ENCODE measurements around the gene COMP.

The COMP gene

GRCh38 chr19:18782559-18783225 lies 8.4 kb downstream of the COMP start:
- no peak for DNase-seq (ENCODE audit: low read depth in 2 of 2)

DNA sequence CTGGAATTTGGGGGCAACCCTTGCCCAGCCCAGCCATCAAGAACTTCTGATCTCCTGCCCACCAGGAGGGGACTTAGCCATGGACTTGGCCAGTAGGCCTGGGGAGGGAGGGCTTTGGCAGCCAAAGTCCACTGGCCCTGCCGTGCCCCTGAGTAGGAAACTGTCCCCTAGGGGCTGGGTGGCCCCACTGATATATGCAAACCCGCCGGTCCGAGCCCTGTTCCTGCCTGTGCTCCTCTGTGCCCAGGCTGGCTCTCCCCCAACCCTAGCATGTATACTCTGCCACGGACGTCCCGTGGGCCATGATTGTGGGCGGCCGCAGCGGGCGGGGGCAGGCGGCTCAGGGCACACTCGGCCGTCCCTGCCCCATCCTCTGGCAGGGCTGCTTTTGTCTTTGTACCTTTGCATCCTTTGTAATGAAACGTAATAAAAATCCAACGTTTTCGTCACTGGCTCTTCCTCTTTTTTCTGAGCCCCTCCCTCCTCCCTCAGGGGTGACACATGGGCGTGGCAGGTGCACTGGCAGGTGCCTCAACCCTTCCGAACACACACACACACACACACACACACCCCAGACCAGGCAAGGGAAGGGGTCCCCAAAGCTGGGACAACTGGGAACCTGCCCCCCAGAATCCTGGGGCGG lies 9.1 kb downstream of the COMP start:
- DNase-seq (ENCODE audit: low read depth in 2 of 2), result no peak

GRCh38 chr19:18781047-18781600 lies 10.0 kb downstream of the COMP start:
- DNase-seq (ENCODE audit: low read depth in 2 of 2), result no peak

DNA sequence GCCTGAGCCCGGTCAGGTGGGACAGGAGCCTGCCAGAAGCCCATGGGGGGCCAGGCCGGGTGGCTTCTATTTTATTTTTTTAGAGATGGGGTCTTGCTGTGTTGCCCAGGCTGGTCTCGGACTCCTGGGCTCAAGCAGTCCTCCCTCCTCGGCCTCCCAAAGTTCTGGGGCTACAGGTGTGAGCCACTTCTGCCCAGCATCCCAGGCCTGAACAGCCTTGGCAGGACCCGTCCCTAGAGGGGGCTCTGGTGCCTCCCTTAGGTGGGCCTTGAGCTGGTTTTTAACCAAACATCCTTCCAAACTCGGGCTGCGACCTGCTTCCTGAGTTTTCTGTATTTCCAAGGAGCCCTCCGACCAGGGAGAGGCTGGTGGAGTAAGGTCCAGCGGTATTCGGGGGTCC lies 10.5 kb downstream of the COMP start:
- DNase-seq (ENCODE audit: low read depth in 2 of 2), result no peak

- DNase-seq (ENCODE audit: low read depth in 2 of 2), result no peak
These were observed 11.0 kb downstream of the COMP start for GRCh38 chr19:18780081-18780480.

- no peak for DNase-seq (ENCODE audit: low read depth in 2 of 2)
These were observed 12.1 kb downstream of the COMP start for GRCh38 chr19:18778826-18779495.

- DNase-seq (ENCODE audit: low read depth in 2 of 2), result no peak
These were observed 13.1 kb downstream of the COMP start for GRCh38 chr19:18778076-18778389.

GRCh38 chr19:18777301-18778075 lies 13.6 kb downstream of the COMP start:
- no peak for DNase-seq (ENCODE audit: low read depth in 2 of 2)

GRCh38 chr19:18776736-18777135 lies 14.4 kb downstream of the COMP start:
- no peak for DNase-seq (ENCODE audit: low read depth in 2 of 2)

- no peak for DNase-seq (ENCODE audit: low read depth in 2 of 2)
These were observed 14.9 kb downstream of the COMP start for GRCh38 chr19:18776288-18776594.

GRCh38 chr19:18775586-18776287 lies 15.4 kb downstream of the COMP start:
- no peak for DNase-seq (ENCODE audit: low read depth in 2 of 2)

- no peak for DNase-seq (ENCODE audit: low read depth in 2 of 2)
These were observed 16.2 kb downstream of the COMP start for GRCh38 chr19:18774782-18775444.

GRCh38 chr19:18774107-18774506 lies 17.0 kb downstream of the COMP start:
- no peak for DNase-seq (ENCODE audit: low read depth in 2 of 2)

- no peak for DNase-seq (ENCODE audit: low read depth in 2 of 2)
These were observed 17.4 kb downstream of the COMP start for GRCh38 chr19:18773682-18774081.

- no peak for DNase-seq (ENCODE audit: low read depth in 2 of 2)
These were observed 18.2 kb downstream of the COMP start for GRCh38 chr19:18772620-18773587.

GRCh38 chr19:18771328-18772242 lies 19.5 kb downstream of the COMP start:
- no peak for DNase-seq (ENCODE audit: low read depth in 2 of 2)

- DNase-seq (ENCODE audit: low read depth in 2 of 2), result no peak
These were observed 20.3 kb downstream of the COMP start for GRCh38 chr19:18770663-18771327.

GRCh38 chr19:18769989-18770528 lies 21.0 kb downstream of the COMP start:
- DNase-seq (ENCODE audit: low read depth in 2 of 2), result no peak
